GM23248 (cell line): ENCODE measurements around the gene POP4.

Source experiments
- EZH2 ChIP-seq: fragments of 200-600 bp; sonication (generic); IDR thresholded peaks from 2 replicates; pipeline ENCODE4 v1.6.1; 2018; ENCODE audit warnings: antibody characterized with exemption, mild to moderate bottlenecking; ENCODE audit not compliant: insufficient read depth, poor library complexity, severe bottlenecking
- EZH2phosphoT487 ChIP-seq: fragments of 200-600 bp; sonication (generic); IDR thresholded peaks from 2 replicates; pipeline ENCODE4 v1.6.1; 2018; ENCODE audit warnings: antibody characterized with exemption, moderate library complexity, mild to moderate bottlenecking, low read depth; ENCODE audit not compliant: insufficient read depth

GRCh38 chr19:29650772-29651387 is 44.8 kb downstream of the POP4 start:
- no peak for TF ChIP-seq EZH2phosphoT487
- TF ChIP-seq EZH2: no peak
